GM12801 (cell line): Measurements from ENCODE around the gene ANXA6.

Experiments
- TF ChIP-seq, protein P1 (sequence below): IDR thresholded peaks from one replicate; pipeline ENCODE4 v1.5.1; 2011; ENCODE audit warnings: control low read depth; ENCODE audit not compliant: insufficient read length; ENCODE audit errors: extremely low read depth

The ANXA6 gene

DNA sequence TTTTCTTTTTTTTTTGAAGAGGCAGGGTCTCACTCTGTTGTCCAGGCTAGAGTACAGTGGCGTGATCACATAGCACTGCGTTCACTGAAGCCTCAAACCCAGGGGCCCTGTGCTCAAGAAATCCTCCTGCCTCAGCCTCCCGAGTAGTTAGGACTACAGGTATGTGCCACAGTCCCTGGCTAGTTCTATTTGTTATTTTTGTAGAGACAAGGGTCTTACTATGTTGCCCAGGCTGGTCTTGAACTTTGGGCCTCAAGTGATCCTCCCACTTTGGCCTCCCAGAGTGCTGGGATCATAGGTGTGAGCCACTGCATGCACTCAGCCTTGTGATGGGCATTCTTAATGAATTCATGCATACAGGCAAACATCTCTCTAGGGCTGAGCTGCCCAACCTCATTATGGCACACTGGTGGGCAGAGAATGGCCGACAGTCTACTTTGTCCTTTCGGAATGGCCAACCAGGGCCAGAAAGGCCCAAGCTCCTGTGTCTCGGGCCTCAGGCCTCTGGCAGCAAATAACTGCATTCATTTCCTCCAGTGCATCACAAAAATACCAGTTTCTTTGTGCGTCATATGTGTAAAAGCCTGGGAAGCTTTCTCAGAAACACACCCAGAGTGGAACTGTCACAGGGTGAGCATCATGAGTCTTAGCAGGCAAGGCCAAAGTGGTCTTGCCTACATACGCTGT lies 27.2 kb downstream of the ANXA6 start:
- TF ChIP-seq, protein P1, sequence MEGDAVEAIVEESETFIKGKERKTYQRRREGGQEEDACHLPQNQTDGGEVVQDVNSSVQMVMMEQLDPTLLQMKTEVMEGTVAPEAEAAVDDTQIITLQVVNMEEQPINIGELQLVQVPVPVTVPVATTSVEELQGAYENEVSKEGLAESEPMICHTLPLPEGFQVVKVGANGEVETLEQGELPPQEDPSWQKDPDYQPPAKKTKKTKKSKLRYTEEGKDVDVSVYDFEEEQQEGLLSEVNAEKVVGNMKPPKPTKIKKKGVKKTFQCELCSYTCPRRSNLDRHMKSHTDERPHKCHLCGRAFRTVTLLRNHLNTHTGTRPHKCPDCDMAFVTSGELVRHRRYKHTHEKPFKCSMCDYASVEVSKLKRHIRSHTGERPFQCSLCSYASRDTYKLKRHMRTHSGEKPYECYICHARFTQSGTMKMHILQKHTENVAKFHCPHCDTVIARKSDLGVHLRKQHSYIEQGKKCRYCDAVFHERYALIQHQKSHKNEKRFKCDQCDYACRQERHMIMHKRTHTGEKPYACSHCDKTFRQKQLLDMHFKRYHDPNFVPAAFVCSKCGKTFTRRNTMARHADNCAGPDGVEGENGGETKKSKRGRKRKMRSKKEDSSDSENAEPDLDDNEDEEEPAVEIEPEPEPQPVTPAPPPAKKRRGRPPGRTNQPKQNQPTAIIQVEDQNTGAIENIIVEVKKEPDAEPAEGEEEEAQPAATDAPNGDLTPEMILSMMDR, result no peak

DNA sequence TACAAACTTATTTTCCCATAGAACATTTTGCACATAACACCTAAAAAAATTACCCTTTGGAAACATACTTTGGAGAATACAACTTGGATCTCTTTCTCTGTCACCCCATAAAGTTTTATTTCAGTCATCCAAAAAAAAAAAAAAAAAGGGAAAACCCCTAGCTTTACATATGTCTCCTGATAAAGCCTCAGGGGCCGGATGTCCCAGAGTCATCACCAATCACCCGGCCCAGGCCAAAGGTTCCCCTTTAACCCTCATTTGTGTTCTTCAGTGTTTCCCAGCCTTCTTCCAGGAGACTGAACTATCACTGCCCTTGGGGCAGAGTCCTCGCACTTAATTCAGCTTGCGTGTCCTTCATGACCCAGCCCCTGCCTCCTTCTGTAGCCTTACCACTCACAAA lies 28.8 kb downstream of the ANXA6 start:
- TF ChIP-seq, protein P1, result no peak

DNA sequence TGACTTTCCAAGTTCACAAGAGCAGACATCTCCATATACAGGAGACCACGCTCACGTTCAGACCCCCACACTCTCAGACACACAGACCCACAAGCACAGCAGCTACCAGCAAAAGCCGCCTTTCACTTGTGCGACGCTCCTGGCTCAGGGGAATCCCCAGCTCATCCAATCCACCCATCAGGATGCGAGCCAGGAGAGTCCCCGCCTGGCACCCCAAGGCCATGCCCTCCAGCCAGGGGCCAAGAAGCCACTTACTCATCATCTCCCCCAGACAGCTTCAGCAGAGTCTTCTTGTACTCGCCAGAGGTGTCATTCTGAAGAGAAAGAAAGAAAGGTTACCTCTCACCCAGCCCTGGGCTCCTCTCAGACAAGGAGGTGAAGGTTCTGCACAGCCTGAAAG lies 29.7 kb downstream of the ANXA6 start:
- TF ChIP-seq, protein P1, result no peak

DNA sequence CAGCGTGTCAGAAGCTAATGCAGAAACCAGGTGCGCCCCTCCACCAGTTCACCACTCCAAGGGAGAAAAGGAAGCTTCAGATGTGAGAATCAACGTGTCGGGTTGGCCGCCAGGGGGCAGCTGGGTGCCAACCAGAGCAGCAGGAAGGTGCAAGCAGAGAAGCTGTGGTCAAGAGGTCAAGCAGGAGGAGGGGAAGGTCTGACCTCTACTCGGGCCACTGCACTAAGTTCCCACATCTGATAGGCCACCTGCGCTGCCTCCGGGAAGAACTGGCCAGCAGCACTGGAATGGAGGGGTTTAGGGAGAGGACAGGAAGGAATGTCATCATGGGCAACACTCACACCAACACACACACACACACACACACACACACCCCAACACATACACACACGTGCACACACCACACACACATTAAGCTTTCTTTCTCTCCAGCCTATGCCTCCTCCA lies 31.4 kb downstream of the ANXA6 start:
- TF ChIP-seq, protein P1, result no peak

DNA sequence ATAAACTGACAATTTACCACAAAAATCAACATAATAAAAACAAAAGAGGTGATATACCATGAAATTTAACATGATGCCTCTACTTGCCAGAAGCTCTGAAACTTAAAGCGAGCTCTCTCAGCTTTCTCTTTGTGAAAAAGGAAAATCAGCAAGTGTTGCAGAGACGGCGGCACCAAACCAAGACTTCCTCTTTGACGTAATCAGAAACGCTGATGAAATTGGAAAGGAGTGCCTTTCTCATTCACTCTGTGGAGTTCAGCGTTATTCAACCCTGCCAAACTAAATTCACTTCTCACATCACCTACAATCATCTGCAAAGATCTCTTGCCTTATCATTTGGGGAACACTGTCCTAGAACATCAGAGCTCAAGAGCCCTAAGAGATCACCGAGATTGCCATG lies 32.2 kb downstream of the ANXA6 start:
- TF ChIP-seq, protein P1, result no peak

DNA sequence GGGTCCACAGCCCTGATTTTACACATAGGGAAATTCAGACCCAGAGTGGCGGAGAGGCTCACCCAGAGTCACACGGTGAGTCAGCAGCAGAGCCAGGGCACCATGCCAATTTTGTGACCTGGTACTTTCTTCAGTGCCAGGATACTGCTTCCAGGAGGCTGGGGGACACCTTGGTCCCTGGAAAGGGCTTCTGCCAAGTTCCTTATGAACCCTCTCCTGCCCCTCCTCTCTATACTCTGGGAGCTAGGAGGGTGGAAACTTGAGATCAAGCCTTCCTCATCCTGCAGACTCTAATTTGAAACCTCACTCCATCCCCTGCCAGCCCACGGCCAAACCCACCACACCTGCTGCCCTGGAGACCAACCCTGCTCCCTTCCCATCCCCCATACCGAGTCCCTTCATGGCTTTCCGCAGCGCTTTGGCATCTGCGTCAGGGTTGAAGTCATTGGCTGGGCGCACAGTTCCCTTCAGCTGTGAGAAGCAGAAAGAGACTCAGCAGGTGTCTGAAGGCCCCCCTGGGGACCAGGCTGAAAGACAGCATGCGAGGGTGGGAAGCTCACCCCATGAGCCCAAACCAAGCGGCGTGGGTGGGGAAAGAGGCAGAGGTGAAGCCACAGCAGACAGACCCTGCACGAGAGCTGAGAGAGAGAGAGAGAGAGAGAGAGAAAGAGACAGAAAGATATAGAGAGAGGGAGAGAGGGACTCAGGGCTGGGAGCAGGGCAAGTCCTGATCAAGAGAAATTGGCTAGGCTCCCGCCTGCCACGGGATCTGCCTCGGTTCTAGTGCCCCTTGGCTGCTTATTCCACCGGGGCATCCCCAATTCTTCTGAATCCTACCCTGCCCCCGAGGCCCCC lies 33.5 kb downstream of the ANXA6 start:
- TF ChIP-seq, protein P1, result no peak

DNA sequence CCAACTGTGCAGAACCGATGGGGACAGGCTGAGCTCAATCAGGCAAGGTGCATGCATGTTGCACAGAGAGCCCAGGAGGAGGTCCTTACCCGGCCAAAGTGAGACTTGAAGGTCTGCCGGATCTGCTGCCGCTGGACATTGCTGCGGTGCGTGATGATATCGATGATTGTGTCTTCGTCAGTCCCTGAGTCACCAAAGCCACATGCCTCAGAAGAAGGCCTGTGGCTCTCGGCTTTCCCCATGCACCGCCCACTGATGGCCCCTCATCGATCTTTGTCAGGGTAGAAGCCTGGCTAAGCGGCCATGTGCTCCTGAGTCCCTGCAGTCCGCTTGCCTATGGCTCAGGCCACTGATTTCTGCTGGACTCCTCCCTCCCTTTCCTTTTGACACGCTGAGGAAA lies 34.8 kb downstream of the ANXA6 start:
- TF ChIP-seq, protein P1, result no peak
